ENCODE measurements around the gene PKM. TPM values are rescaled to one million over a fixed set of nuclear protein-coding genes. Genes with fewer than 3 reads are reported as not detected.
A peak's percentile ranks its signal among the peaks of the same experiment; 100 is the strongest.

Gene PKM
- total and polyA plus RNA-seq, 9 of the 15 experiments (the other 6 are each of a cell fraction or from before 2014, with no cell fraction given): 140 to 825 (median 383) TPM

GRCh38 chr15:72237029-72237852, 6.3 kb upstream of the PKM start (continued):
- peak; percentile 36; the same call in 1 of the 2 replicates for TF ChIP-seq PHF8 (IDR thresholded peaks at IDR 0.05; ENCODE audit: borderline replicate concordance, low read length)
- peak; percentile 87 for TF ChIP-seq SMARCA4 (IDR thresholded peaks at IDR 0.05)
- TF ChIP-seq MED1 (CRISPR knock-in tag; IDR thresholded peaks at IDR 0.05; ENCODE audit: borderline replicate concordance): no peak
- no peak for TF ChIP-seq NR4A1 (CRISPR knock-in tag; IDR thresholded peaks at IDR 0.05)
- no peak for TF ChIP-seq NR4A1 (tag; IDR thresholded peaks at IDR 0.05)
- 0 out of 2 replicates have a peak, but pooled peaks have one; percentile 30 for TF ChIP-seq LCOR (CRISPR knock-in tag; IDR thresholded peaks at IDR 0.05)
- no peak for TF ChIP-seq FOXA1 (IDR thresholded peaks at IDR 0.05; ENCODE audit: borderline replicate concordance)
- TF ChIP-seq, protein P1, sequence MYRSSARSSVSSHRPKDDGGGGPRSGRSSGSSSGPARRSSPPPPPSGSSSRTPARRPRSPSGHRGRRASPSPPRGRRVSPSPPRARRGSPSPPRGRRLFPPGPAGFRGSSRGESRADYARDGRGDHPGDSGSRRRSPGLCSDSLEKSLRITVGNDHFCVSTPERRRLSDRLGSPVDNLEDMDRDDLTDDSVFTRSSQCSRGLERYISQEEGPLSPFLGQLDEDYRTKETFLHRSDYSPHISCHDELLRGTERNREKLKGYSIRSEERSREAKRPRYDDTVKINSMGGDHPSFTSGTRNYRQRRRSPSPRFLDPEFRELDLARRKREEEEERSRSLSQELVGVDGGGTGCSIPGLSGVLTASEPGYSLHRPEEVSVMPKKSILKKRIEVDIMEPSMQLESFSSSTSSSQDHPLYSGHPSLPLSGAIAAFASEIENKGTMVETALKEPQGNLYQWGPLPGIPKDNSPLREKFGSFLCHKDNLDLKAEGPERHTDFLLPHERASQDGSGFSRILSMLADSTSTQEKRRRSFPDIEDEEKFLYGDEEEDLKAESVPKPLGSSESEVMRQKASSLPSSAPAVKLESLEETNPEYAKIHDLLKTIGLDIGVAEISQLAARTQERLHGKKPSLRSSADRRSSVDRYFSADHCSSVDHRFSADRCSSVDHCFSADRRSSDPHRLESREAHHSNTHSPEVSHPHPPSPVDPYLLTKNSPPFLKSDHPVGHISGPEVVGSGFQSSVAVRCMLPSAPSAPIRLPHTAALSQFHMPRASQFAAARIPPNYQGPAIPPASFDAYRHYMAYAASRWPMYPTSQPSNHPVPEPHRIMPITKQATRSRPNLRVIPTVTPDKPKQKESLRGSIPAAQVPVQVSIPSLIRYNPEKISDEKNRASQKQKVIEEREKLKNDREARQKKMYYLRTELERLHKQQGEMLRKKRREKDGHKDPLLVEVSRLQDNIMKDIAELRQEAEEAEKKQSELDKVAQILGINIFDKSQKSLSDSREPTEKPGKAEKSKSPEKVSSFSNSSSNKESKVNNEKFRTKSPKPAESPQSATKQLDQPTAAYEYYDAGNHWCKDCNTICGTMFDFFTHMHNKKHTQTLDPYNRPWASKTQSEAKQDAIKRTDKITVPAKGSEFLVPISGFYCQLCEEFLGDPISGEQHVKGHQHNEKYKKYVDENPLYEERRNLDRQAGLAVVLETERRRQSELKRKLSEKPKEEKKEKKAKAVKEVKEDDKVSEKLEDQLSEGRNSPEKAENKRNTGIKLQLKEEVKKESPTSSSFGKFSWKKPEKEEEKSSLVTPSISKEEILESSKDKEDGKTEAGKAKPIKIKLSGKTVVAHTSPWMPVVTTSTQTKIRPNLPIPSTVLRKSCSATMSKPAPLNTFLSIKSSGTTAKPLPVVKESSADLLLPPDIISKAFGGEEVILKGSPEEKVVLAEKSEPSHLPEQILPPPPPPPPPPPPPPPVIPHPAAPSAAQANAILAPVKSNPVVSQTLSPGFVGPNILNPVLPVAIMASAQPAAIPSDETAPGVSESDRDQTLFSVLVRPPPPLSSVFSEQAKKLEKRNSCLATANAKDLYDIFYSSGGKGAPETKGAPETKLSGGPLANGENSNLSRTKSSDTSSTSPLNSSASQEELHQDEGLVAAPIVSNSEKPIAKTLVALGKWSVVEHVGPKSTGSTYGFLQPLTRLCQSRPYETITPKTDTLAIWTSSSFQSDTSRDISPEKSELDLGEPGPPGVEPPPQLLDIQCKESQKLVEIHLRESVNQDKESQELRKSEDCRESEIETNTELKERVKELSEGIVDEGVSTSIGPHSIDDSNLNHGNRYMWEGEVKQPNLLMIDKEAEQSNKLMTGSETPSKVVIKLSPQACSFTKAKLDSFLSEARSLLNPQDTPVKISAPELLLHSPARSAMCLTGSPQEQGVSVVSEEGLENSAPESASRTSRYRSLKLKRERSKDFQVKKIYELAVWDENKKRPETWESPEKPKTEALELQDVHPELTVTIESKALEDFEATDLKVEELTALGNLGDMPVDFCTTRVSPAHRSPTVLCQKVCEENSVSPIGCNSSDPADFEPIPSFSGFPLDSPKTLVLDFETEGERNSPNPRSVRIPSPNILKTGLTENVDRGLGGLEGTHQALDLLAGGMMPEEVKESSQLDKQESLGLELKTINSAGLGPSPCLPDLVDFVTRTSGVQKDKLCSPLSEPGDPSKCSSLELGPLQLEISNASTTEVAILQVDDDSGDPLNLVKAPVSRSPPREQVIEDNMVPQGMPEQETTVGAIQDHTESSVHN (IDR thresholded peaks at IDR 0.05; ENCODE audit: borderline replicate concordance in 1 of 2, low read depth in 1 of 2): peak in 1 of 2 experiments; percentile 55; a peak in 1 of 4 replicates
- TF ChIP-seq ARNT (IDR thresholded peaks at IDR 0.05): peak in 1 of 2 experiments; percentile 91; a peak in 2 of 4 replicates
- TF ChIP-seq ZFX (CRISPR knock-in tag; IDR thresholded peaks at IDR 0.05): no peak
- TF ChIP-seq E2F3 (CRISPR knock-in tag; IDR thresholded peaks at IDR 0.05): 0 out of 2 replicates have a peak, but pooled peaks have one; percentile 8
- TF ChIP-seq ARID1B (IDR thresholded peaks at IDR 0.05): peak; percentile 81
- no peak for TF ChIP-seq MCM3 (IDR thresholded peaks at IDR 0.05)
- peak; percentile 98 for TF ChIP-seq ZNF316 (IDR thresholded peaks at IDR 0.05)
- no peak for TF ChIP-seq IRF2 (CRISPR knock-in tag; IDR thresholded peaks at IDR 0.05)
- TF ChIP-seq SMAD1 (IDR thresholded peaks at IDR 0.05; ENCODE audit: low read depth, low read length, partially characterized antibody): peak; percentile 81
